ENCODE results near the gene FAIM2.

The FAIM2 gene

DNA sequence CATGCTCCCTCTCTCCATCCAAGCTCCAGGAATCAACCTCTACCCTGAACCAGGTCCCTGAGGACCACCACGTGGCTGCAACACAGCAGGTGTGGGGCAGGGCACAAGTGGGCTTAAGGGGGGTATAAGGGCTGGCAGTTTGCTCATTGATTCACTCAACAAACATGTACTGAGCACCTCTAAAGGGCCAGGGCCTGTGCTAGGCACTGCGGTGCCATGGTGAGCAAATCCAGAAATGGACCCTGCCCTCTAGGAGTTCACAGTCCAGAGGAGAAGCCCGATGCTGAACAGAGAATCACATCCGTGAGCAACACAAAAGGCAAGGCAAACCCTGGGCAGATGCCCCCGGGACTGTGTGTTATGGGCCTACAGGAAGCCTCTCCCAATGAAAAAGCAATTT is 40.3 kb upstream of the FAIM2 start:
- TF ChIP-seq, protein P1, sequence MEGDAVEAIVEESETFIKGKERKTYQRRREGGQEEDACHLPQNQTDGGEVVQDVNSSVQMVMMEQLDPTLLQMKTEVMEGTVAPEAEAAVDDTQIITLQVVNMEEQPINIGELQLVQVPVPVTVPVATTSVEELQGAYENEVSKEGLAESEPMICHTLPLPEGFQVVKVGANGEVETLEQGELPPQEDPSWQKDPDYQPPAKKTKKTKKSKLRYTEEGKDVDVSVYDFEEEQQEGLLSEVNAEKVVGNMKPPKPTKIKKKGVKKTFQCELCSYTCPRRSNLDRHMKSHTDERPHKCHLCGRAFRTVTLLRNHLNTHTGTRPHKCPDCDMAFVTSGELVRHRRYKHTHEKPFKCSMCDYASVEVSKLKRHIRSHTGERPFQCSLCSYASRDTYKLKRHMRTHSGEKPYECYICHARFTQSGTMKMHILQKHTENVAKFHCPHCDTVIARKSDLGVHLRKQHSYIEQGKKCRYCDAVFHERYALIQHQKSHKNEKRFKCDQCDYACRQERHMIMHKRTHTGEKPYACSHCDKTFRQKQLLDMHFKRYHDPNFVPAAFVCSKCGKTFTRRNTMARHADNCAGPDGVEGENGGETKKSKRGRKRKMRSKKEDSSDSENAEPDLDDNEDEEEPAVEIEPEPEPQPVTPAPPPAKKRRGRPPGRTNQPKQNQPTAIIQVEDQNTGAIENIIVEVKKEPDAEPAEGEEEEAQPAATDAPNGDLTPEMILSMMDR (IDR thresholded peaks at IDR 0.05; ENCODE audit: low read depth, low read length, missing control alignments), result no peak
- H3K4me3 ChIP-seq (ENCODE audit: low read depth, low read length), result no peak overlapping the region
- no peak for DNase-seq (ENCODE audit: low read depth)

DNA sequence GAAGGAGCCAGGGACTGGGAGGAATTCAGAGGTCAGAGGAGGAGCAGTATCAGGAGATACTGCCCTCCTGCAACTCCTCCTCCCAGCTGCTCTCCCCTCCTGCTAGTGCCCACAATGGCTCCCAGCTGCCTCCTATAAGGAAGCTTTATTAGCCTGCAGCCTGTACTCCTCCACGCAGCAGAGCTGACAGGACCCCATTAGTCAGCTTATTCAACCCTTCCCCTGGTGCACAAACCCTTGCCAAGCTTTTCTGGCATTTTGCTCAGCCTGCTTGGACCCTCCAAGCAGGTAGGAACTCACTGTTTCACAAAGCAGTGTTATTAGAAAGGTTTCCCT is 39.9 kb upstream of the FAIM2 start:
- TF ChIP-seq, protein P1 (IDR thresholded peaks at IDR 0.05; ENCODE audit: low read depth, low read length, missing control alignments), result no peak
- DNase-seq (ENCODE audit: low read depth), result no peak
- no peak overlapping the region for H3K4me3 ChIP-seq (ENCODE audit: low read depth, low read length)

DNA sequence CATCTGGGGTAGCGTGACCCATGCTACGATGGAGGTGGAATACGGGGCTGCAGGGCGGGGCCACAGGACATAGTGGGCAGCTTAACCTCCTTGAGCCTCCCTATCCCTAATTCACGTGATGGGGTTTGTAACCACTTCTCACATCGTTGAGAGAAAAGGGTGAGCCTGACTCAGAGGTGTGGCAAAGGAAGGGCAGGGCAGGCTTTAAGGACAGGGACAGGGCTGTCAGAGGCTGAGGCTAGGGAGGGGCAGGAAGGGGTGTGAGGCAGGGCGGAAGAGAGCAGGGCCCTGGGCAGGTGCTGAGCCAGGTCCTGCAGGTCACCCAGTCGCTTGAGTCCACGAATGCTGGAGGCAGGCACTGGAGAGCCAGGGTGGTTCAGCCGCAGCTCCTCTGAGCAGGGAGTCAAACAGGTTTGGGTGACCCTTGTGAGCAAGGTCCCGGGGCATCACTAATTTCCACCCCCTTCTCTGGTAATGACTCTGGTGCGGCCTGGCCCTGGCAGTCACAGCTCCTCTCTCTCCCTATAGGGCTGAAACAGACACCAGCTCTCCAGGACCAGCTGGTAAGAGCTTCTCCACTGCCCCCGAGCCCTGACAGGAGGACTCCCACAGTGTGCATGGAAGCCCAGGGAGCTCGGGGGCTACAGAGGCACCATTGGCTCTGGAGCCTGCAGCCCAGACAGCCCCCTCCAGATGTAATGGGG is 39.4 kb upstream of the FAIM2 start:
- DNase-seq (ENCODE audit: low read depth), result no peak
- no peak overlapping the region for H3K4me3 ChIP-seq (ENCODE audit: low read depth, low read length)
- TF ChIP-seq, protein P1 (IDR thresholded peaks at IDR 0.05; ENCODE audit: low read depth, low read length, missing control alignments), result no peak

DNA sequence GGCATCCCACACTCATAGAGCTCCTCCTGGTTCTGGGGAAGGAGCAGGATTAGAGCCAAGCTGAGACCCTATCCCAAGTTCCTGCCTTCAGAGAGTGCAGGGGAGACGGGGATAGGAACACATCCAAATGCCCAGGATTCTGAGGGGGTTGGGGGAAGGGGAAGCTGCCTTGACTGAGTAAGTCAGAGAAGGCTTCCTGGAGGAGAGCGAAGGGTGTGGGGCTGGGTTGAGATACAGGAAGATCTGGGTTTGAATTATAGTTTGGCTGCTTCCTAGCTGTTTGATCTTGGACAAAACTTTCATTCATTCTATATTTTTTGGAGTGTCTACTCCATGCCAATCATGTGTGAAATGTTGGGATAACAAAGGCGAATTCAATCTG is 38.8 kb upstream of the FAIM2 start:
- no peak for DNase-seq (ENCODE audit: low read depth)
- no peak overlapping the region for H3K4me3 ChIP-seq (ENCODE audit: low read depth, low read length)
- TF ChIP-seq, protein P1 (IDR thresholded peaks at IDR 0.05; ENCODE audit: low read depth, low read length, missing control alignments), result no peak

DNA sequence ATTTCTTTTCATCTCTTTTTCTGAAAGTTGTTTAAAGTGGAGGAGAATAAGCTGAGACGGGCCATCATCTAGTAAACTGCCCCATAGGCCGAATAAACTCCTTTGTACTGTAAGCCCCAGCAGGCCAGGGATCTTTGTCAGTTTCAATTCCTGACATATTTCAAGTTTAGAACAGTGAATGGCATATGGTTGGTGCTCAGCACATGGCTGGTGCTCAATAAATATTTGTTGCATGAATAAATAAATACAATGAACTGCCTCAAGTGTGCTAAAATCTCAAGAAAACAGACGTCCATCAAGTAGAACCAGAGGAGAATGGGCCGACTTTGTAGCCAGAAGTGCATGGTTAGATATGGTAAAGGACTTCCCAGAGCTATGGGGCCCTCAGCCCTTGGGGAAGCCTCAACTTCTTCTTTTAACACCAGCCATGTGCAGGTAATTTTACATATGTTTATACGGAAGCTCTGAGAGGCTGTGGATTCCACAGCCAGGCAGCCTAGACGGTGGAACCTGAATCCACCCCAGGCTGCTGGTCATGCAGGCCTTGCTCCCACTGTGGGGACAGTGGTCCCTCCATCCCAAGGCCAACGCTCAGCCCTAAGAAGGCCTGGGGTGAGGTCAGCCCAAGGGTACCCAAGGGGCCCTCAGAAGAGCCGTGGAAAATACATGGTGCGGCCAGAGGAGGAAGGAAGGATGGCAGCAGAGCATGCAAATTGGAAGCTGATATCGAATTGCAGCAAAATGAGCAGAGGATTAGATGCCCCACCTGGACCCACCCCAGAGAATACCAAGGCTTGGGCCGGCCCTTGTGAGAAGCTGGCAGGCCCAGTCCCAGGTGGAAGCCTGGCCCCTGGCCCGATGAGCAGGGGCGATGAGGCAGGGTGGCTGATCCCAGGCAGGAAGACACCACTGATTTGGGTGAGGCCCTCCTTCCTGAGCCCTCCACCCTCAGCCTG is 38.1 kb upstream of the FAIM2 start:
- TF ChIP-seq, protein P1 (IDR thresholded peaks at IDR 0.05; ENCODE audit: low read depth, low read length, missing control alignments), result no peak

DNA sequence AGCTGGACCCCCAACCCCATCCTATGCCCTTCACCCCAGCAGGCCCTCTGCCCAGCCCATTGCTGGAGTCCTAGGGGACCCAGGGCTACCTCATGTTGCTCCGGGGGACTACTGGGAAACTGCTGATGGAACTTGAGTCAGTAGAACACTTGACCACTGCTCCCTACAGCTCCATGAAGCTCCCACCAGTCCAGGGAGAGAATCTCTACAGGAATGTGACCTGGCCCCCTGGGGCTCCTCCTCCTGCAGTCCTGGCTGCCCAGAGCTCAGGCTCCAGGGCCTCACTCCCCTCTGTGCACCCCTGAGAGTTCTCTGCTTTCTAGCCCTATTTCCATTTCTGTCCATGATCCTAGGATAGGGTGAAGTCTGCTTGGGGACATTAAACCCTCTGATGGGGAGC is 36.0 kb upstream of the FAIM2 start:
- no peak overlapping the region for H3K4me3 ChIP-seq (ENCODE audit: low read depth, low read length)
- TF ChIP-seq, protein P1 (IDR thresholded peaks at IDR 0.05; ENCODE audit: low read depth, low read length, missing control alignments), result no peak
- no peak for DNase-seq (ENCODE audit: low read depth)

More for the DNA sequence above, 38.1 kb upstream of the FAIM2 start:
- DNase-seq (ENCODE audit: low read depth), result no peak
- H3K4me3 ChIP-seq (ENCODE audit: low read depth, low read length), result no peak overlapping the region

Data from GM12864 (cell line).